ENCODE data around the gene FSTL4.

The FSTL4 gene

DNA sequence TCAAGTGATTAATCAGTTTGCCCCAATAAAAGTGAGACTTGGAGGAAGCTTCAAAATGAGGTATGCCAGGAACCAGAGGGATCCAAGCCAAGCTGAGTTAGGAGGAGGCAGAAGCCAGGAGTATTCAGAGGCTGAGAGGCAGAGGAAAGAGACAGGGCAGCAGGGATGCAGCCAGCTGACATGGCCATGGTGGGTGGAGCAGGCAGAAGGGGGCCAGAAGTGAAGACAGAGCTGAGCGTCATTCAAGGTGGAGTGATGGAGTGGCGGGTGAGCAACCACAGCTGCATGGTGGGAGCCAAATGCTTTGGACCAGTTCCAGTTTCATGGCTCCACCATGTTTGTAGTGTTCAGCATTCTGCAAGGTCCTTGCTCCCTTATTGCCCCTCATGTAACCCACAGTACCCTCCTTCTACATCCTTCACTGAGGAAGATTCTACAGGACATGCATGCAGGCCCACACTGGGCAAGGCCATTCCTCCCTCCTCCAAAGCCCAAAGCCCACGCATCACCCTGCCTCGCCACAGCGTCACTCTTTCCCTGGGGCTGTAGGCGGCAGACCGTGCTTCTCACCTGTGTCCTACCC, 100.6 kb downstream of the FSTL4 start:
- no peak for DNase-seq

DNA sequence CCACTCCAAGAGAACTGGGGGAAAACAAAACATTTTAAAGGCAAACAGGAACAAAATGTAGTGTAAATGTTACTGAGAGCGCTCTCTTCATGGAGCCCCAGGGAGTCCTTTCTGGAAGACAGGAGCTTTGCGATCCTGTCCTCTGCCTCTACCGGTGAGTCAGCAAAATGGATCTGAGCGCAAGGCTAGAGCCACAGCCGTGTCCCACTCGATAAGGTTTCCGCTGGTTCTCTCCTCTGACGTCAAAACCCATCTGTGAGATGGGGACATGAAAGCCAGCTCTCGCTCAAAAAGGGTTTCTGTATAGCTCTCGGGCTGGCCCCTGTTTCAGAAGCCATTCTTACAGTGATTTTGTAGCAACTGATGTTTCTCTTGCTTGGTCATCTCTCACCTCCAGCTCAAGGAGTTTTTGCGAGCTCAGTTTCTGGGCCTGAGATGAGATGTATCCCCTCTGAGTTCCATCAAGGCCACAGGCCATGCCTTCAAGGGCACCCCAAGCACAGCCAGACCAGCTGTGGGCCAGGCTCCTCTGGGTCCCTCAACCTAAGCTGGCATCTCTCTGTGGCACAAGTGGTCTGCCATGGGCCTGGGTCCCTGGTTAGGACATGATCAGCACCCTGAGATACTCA, 101.6 kb downstream of the FSTL4 start:
- DNase-seq = no peak

DNA sequence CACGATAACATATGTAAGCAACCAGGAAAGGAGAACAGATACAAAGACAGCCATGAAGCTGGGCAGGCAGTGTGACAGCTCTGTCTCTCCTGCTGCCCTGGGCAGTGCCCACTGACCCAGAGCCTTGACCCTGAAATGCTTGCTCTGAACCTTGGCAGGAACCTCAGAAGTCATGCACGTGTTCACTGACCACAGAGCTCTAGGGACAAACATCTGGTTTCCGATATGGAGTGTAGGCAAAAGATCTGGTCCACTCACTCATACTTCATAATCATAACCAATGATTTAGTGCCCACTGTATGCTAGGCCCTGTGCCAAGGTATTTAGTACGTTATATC, 102.6 kb downstream of the FSTL4 start:
- DNase-seq = no peak

DNA sequence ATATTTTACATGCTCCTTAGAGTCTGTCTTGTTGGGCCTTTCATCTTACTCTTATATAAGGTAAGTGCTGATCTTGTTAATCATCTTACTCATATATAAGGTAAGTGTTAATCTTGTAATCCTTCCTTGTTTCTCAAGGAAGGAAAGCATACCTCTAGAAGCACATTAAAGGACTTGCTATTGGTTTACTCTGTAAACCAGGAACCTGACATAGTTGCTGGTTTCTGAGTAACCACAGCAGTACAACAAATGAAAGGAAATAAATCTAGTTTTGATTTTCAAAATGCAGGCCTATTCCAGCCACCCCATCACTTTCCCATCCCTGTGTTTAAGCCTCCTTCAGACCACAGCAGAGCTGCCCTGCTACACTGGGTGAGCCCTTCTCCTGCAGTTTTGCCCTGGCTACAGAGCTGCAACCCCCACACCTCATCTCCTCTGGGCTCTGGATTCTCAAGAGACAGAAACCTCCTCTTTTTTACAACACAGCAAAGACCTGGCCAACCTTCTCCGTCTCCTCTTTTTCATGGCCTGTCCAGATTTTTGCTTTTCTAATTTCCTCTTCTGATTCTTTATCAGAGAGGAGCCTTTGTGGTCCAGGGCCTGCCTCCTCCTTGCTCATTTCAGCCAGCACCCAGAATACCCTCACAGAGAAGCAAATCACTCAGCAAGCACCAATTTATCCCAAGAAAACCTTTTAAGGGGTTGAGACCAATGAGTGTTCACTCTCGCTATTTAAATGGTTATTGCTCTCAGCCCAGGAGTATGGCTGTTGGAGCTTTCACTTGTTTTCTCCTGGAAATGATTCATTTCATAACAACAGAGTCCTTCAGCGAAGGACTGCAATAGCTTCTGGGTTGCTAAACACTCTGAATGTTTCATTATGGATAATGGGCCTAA, 103.2 kb downstream of the FSTL4 start:
- DNase-seq = peak; percentile 4

DNA sequence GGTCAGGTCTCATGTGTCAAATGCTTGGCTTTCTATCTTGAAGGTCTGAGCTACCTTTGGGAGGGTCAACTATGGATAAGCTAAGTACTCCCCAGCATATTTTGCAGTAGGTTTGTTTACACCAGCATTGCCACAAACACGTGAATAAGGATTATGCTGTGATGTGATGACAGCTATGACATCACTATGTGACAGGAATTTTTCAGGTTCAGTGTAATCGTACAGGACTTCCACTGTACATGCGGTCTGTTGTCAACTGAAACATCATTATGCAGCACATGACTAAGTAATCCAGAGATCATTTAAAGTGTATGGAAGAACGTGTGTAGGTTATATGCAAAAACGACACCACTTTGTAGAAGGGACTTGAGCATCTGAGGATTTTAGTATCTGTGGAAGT, 104.0 kb downstream of the FSTL4 start:
- DNase-seq = no peak

DNA sequence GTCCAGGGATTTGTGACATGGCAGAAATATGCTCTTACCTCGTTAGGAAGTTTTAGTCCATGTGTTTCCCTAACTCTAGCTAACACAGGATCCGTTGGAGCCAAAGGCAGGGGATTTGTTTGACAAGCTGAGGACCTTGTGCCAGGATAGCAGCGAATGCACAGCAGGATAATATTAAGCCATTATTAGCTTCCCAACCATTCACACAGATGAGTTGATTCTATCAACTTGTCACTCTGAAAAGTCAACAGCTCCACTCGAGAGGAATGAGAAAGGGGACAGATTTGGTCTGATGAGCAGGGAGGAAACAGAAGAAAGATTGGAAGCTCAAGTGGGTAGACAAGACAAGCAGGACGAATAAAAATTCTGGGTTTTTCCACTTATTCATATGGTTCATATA, 106.2 kb downstream of the FSTL4 start:
- DNase-seq = no peak

DNA sequence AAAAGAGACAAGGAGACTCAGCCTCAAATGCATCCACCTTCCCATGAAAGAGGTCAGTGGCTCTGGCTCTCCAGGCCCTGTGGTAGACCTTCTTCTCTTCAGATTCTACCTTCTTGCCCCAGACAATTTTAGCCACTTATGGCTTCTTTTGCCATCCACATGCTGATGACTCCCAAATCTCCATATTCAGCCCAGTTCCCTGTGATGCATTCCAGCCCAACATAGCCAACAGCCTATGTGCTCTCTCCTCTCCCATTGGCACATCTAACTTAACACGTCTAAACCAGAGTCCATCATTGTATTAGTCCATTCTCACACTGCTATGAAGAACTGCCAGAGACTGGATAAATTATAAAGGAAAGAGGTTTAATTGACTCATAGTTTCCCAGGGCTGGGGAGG, 108.8 kb downstream of the FSTL4 start:
- no peak for DNase-seq

DNA sequence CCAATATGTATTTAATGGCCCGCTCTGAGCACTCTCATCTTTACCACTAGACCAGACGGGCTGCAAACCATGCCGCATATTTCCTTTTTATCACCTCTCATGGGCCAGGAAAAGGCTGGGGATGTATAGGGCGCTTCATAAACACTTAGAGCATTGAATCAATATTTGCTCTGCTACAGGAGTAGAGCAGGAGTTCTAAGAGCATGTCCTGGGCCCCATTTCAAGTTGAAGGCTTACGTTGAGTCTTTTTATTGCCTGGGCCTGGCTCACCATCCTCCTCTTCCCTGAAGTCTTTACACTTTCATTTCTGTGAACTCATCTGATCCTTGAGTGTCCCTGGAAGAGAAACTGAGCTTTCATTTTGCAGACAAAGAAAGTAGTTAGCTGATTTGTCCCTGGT, 112.4 kb downstream of the FSTL4 start:
- DNase-seq = no peak

DNA sequence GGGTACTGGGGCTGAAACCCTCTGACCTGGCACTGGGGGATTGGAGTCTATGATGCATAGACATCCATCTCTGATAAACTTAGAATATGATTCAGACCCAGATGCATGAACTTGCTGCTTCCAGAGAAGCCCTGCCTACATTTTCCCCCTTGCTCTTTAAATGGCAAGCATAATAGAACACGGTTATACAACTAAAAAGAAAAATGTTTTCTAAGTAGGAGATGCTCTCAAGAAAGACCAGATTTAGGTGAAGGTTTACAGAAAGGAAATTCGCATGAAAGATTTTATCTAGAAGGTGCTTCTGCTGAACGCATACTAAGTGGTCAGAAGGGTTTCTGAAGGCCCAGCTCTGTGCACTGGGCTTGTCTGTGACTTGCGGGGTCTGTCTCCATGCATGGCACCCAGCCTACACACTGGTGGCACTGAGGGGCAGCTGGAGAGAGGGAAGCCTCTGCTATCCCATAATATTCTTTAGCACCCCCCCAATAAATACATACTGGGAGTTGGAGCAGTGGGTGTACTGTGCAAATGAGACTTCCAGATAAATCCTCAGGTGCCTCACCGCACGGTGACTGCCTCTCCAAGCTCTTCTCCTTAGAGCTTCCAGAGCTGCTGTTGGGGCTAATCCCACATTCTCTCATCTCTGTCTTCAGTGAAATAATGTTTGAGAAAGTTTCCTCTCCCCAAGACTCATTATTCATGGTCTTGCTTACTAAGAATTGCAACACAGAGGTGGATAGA, 114.6 kb downstream of the FSTL4 start:
- no peak for DNase-seq

DNA sequence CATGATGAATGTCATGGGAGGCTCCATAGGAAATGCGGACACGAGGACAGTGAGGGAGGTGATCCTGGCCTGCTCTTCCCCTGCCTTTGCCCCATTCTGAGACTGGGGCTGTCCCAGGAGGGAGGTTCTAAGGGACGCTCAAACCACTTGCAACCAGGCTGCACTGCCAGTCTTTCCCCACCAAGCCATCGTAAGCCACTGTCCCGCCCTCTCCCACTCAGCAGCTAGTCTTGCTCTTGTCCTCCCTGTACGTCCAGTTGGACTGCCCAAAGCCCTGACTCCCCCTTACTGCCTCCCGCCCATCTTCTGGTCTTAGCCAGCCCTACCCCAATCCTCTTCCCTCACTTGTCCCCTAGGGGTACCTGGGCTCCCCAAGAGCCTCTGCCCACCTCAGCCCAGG, 115.7 kb downstream of the FSTL4 start:
- no peak for DNase-seq

DNA sequence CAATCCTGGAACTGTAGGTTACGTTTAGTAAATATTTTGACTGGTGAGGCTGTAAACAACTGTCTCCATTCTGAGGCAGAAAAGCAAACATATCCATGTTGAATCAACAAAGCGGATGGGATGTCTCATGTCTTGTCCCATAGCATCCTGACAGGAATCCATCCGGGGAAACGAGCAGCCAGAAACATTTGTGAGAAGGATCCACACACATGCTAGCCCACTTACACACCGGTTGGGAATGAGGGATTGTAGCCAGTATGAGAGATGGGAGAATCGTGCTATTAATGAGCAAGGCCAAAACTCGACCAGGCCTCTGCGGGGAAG, 117.5 kb downstream of the FSTL4 start:
- DNase-seq = no peak

DNA sequence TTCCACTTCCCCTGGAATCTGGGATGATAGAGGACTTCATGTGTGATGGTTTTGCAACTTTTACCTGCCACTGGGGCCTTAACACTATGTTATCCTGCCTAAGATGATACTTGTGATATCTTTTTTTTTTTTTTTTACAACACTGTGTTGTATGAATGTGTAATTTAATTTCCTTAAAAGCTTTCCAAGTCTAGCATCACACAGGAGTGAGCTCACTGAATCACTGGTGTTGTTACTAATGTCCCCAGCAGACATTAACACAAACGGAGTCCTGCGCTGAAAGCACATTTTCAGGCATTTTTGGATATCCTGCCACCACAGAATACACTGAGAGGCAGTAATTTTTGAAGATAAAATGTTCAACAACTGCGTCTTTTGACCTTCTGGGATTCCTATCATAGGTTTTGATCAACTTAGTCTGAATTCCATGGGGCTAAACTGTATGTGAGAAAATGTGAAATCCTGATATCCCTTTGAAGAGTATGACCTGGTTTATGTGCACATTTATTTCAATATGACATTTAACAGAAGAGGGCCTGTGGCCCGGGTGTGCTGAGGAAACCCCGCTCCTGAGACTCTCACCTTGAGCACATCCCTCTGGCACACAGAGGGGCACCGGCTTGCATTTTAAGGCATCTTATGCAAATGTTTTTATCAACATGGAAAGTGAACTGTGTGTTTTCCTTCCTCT, 118.0 kb downstream of the FSTL4 start:
- DNase-seq = no peak

DNA sequence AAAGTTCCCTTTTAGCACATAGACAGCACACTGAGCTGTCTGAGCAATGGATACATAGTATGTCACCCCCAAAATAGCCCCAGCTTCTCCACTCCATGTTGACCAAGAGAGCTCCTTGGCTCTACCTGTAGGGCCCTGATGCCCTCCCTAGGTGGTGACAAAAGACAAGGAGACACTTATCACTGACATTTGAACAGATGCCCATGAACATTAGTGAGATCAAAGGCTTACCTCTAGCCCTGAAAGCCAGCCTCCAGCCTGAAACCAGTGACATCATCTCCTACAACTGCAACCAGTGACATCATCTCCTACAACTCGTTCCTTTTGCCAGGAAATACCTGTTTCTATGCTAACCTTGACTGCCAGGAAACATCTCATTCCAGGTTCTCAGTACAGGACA, 122.7 kb downstream of the FSTL4 start:
- peak; percentile 23 for DNase-seq

DNA sequence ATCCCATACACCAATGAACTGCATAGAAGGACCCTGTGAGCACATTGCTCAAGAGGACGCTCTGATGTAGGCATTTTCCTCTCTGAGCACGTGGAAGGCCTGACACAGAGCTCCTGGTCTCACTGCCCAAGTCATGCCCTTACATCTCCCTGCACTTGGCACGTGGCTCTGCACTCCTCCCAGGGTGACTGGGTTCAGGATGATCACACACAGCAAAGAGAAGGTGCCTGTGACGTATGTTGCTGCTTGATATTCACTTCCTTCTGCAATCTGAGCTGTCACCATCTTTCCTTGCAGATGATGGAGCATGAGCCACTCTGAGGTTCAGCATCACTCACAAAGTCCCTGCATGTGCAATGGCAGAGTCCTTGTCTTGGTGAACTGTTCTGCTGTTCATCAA, 125.2 kb downstream of the FSTL4 start:
- no peak for DNase-seq

DNA sequence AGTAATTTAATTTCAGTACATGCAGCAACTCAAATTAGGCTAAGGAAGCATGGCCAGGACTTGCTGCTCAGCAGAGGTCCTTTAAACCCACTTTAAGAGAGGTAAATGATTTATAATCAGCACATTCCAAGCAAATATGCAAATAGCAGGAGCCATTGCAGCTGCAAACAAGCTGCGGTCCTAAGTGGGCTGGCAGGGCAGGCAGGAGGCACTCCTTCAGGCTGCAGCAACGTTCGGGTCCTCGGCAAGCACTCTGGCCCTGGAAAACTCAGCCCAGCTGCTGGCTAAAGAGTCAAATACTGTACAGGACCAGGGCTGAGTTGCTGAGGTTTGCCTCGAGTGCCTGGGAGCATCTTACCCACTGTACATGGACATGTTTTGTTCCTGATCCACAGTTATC, 126.9 kb downstream of the FSTL4 start:
- no peak for DNase-seq

DNA sequence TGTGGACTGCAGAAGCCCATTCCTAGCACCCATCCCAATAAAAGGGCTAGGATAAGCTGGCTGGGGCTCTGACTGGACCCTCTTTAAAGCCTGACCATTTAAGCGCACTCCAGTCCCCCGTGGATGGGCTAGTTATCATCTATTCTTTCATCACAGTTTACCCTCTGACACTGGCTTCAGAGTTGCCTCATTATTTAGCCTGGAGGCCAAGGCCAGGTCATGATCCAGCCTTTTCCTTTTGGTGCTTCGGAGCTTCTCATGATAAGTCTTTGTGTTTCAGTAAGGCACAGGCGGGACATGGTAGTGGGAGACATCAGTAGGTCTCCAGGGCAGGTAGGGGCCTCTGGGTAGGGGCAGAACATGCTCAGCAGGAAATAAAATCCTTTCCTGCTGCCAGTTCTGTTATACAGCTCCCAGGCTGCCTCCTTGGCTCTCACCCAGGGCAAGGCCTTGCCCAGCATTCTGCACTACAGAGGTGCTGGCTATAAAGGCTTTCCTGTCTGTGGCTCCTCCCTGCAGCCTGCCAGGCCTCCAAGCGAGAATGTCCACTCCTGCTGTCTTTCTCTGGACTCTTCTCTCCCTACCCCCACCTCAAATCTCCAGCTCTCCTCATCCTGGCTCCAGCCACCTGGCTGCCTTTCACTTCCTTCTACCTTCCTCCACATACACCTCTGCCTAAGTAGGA, 128.8 kb downstream of the FSTL4 start:
- DNase-seq = no peak

DNA sequence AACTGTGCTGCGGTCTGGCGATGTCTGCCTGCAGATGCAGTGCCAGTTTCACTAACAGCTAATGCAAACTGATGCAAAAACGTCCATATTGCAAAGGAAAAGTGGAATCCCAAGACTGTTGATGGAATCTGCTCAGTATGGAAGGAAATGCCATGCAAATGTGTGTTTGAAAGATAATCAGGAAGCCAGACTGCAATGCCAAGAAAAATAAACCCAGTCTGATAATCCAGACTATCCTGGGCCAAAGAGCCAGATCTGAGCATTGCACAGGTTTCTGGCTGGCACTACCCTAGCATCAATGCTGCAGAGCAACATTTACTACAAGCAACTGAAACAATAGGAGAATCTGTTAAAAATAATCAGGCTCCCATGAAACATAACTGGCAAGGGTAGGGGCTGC, 130.3 kb downstream of the FSTL4 start:
- no peak for DNase-seq

DNA sequence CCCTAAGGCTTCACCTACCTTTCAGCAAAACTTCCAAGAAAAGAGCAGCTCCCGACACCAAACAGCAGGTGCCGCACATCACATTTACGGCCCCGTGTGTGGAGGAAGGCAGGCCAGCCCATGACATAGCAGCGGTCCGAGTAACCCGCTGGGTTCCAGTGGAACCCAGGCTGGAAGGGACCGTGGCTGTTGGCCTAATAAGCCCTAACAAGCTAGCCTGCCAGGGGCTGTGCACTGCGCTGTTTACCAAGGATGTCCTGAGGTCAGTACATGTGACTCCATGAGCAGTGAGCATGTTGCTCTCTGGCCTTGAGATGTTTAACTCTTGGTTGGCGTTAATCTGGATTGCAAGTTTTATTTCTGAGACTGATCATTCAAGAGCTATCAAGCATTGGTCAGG, 131.5 kb downstream of the FSTL4 start:
- no peak for DNase-seq

DNA sequence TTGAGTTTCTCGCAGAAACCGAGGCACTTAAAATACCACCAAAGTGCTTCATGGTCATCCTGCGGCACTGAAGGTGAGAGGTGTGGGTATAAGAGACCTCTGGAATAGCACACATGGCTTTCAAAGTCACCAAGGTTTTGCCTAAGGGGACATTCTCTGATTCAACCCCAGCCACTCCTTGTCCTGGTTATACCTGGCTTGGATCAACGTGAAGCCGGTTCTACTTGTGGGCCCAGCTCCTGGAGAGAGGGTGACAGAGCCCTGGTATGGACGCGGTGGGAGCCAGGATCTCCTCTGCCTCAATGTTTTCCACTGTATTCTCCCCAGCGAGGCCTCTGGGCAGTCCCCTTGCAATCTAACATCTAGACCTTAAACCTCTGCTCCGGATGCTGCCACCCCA, 132.0 kb downstream of the FSTL4 start:
- DNase-seq = no peak

DNA sequence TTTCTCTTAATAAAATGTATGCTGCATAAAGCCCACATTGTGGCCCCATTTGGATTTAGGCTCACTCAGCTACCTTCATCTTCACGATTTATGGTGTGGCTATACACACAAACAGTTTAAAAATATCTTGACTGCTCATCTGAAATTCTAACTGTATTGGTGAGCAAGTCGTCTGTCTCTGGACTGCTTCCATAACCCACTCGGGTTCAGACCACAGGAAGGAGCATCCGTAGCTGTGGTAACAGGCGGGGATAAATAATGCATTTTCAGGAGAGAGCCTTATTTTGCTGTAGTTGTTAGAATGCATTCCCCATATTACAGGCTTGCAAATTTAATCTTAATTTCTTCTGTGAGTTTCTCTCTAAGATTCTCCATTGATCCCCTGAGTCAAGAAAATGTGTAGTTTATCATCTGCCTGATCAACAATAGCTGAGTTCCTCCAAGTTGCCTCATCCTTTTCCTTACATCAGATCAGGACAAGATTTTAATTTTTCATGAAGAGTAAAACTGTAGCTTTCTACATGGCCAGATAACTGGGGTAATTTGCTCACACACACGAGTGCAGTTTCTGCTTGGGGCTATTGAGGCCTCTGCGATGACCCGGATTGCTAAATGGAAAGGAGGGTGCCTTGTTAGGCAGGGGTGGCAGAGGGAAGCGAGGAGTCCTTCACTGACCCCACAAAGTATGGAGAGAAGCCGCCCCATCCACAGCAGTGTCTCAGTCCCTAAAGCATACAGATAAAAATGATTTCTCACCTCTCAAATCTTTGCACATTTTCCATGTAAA, 133.9 kb downstream of the FSTL4 start:
- no peak for DNase-seq

DNA sequence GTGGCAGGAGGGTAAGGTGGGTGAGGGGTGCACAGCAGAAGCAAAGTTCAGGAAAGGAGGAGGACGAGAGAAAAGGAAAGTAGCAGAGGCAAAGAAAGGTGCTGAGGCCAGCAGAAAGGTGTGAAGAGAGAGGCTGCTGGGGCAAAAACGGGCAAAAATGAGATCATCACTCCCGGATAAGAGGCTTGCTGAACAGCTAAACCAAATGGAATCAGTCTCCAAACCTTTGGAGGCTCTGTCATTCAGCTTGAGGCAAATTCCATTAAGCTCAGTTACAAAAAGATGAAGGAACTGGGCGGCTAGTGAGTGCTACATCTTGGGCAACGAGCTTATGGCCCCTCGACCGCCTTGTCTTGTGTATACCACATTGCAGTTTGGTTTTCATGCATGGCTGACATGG, 136.4 kb downstream of the FSTL4 start:
- DNase-seq = no peak

Measured in activated CD4-positive, alpha-beta T cell treated with anti-CD3 and anti-CD28 coated beads, Interleukin-2, Interleukin-6, amounts not matched to agents 100 ng/mL and 50 ng/mL, durations not matched to agents 16 hours and 8 hours (primary cell).